B cell (primary cell): ENCODE measurements around the gene BCDIN3D. TPM values are rescaled to one million over a fixed set of nuclear protein-coding genes. Genes with fewer than 3 reads are reported as not detected.
A peak's percentile ranks its signal among the peaks of the same experiment; 100 is the strongest.

Source experiments
- ATAC-seq: fragments of 200-7000 bp; cut with Tn5 transposase; one replicate; pipeline ENCODE4 v1.10.0; 2021; ENCODE audit warnings: low read depth, mild to moderate bottlenecking, moderate number of reproducible peaks, moderate library complexity
- CTCF ChIA-PET: fragments of 350-600 bp; sonication (Branson Sonifier 250); formaldehyde crosslinking; loops from one replicate; lab custom pipeline; 2021; ENCODE audit warnings: antibody characterized with exemption, inconsistent platforms; lab: Charles Lee
- POLR2A ChIA-PET: fragments of 350-600 bp; sonication (Branson Sonifier 250); formaldehyde crosslinking; loops from one replicate; lab custom pipeline; 2021; ENCODE audit warnings: antibody characterized with exemption; lab: Charles Lee
- DNase-seq: peaks from one replicate; pipeline ENCODE4 v3.0.0; 2013
- H2AFZ ChIP-seq: 2 replicates; pipeline ENCODE4 v1.6.1; 2012; ENCODE audit warnings: mild to moderate bottlenecking, low read depth, low read length; ENCODE audit not compliant: insufficient read depth, poor library complexity, severe bottlenecking
- H3K27ac ChIP-seq, 2 donors: 1 replicate in 1 of 2; 2 replicates in 1 of 2; pipeline ENCODE4 v1.5.1; 2012 to 2013; ENCODE audit warnings: low read length in 2 of 2, mild to moderate bottlenecking in 2 of 2, moderate library complexity in 1 of 2
- H3K27me3 ChIP-seq, 4 experiments: fragments of 200-600 bp in 1 of 4; sonication (generic) in 1 of 4; replicated peaks in 1 of 4; 1 replicate in 2 of 4; 2 replicates in 2 of 4; pipeline versions ENCODE4 v1.6.1 to v1.7.0; 2013 to 2016; ENCODE audit warnings: low read length in 3 of 4, mild to moderate bottlenecking in 2 of 4, mixed read lengths in 1 of 4, moderate library complexity in 1 of 4; ENCODE audit not compliant: insufficient read depth in 4 of 4, control insufficient read depth in 3 of 4; ENCODE audit errors: control extremely low read depth in 1 of 4
- H3K36me3 ChIP-seq, 2 experiments: replicated peaks in 1 of 2; 1 replicate in 1 of 2; 2 replicates in 1 of 2; pipeline versions ENCODE4 v1.6.1 to v1.7.1; 2013; ENCODE audit warnings: low read length in 1 of 2; ENCODE audit not compliant: insufficient read depth in 2 of 2, control insufficient read depth in 1 of 2; ENCODE audit errors: control extremely low read depth in 1 of 2, extremely low read depth in 1 of 2
- H3K4me1 ChIP-seq, 2 donors: fragments of 200-600 bp in 1 of 2; sonication (generic) in 1 of 2; 1 replicate in 1 of 2; 2 replicates in 1 of 2; pipeline versions ENCODE4 v1.5.1 to v1.6.1; 2013 to 2017; ENCODE audit warnings: low read length in 2 of 2; ENCODE audit not compliant: control insufficient read depth in 2 of 2, insufficient read depth in 2 of 2
- H3K4me2 ChIP-seq: replicated peaks from 2 replicates; pipeline ENCODE3; 2012; ENCODE audit warnings: mild to moderate bottlenecking, low read depth, low read length; ENCODE audit not compliant: poor library complexity, severe bottlenecking
- H3K4me3 ChIP-seq, 5 experiments: fragments of 200-600 bp in 1 of 5; sonication (generic) in 1 of 5; 1 replicate in 3 of 5; 2 replicates in 2 of 5; pipeline versions ENCODE4 v1.5.1 to v1.7.0; 2011 to 2016; ENCODE audit warnings: low read length in 4 of 5, mild to moderate bottlenecking in 4 of 5, low read depth in 2 of 5, control low read depth in 1 of 5, moderate library complexity in 1 of 5; ENCODE audit not compliant: insufficient read depth in 1 of 5; ENCODE audit errors: control extremely low read depth in 1 of 5, extremely low read depth in 1 of 5
- H3K79me2 ChIP-seq: fragments of 200-600 bp; sonication (generic); one replicate; pipeline ENCODE4 v1.6.0; 2016; ENCODE audit warnings: low read length; ENCODE audit not compliant: control insufficient read depth, insufficient read depth
- H3K9ac ChIP-seq: fragments of 200-600 bp; sonication (generic); 2 replicates; pipeline ENCODE4 v1.6.1; 2017; ENCODE audit warnings: mild to moderate bottlenecking, low read length, moderate library complexity
- H3K9me3 ChIP-seq, 3 donors: one replicate each; pipeline versions ENCODE4 v1.6.1 to v1.7.1; 2013; ENCODE audit warnings: low read length in 2 of 3; ENCODE audit not compliant: control insufficient read depth in 2 of 3, insufficient read depth in 1 of 3; ENCODE audit errors: control extremely low read depth in 1 of 3
- H4K20me1 ChIP-seq: 2 replicates; pipeline ENCODE4 v1.6.0; 2012; ENCODE audit warnings: mild to moderate bottlenecking, low read length; ENCODE audit not compliant: insufficient read depth, control insufficient read depth, poor library complexity, severe bottlenecking
- H3K27ac Mint-ChIP-seq: one replicate; pipeline ENCODE4 v1.8.0; 2021; ENCODE audit warnings: mixed read lengths
- H3K27me3 Mint-ChIP-seq: one replicate; pipeline ENCODE4 v1.8.0; 2021; ENCODE audit warnings: mixed read lengths
- H3K4me1 Mint-ChIP-seq: one replicate; pipeline ENCODE4 v1.8.0; 2021; ENCODE audit warnings: mixed read lengths
- H3K4me3 Mint-ChIP-seq: one replicate; pipeline ENCODE4 v1.8.0; 2021; ENCODE audit warnings: mixed read lengths
- H3K9me3 Mint-ChIP-seq: one replicate; pipeline ENCODE4 v1.8.0; 2022; ENCODE audit warnings: mixed read lengths; ENCODE audit not compliant: insufficient read depth
- EZH2 ChIP-seq: IDR thresholded peaks from 2 replicates; pipeline ENCODE4 v1.6.1; 2012; ENCODE audit warnings: borderline replicate concordance, low read depth, mild to moderate bottlenecking, moderate library complexity, low read length; ENCODE audit not compliant: insufficient read depth, poor library complexity, severe bottlenecking
- WGBS: methylation state at CpG from one replicate; pipeline ENCODE4 v1.1.5; 2013; ENCODE audit warnings: missing lambda C conversion rate; ENCODE audit not compliant: insufficient coverage; 5-methylcytosine and 5-hydroxymethylcytosine counted together
- intact Hi-C: fragments of 100-400 bp; cut with micrococcal nuclease; formaldehyde crosslinking; loops from one replicate; pipeline ENCODE4 v1.10.0; 2022
- polyA plus RNA-seq: library from polyadenylated mRNA; depleted of rRNA; stranded (reverse); fragments of >200 nt; gene quantifications from 2 replicates; pipeline ENCODE4 v1.2.3, GENCODE V29; 2012
- total RNA-seq, 2 donors: library from RNA; stranded (reverse); fragments of 120-200 nt in 1 of 2; gene quantifications; 1 replicate in 1 of 2; 2 replicates in 1 of 2; pipeline versions ENCODE4 v1.2.3 to v1.2.4, GENCODE V29; 2013 to 2022
- TF ChIP-seq, protein P1 (sequence below): fragments of 200-600 bp; IDR thresholded peaks from one replicate; pipeline ENCODE4 v1.8.0; 2022; ENCODE audit warnings: antibody characterized with exemption, mild to moderate bottlenecking

Gene BCDIN3D
- total and polyA plus RNA-seq, 2 donors (not counting 1 experiment from before 2014, with no cell fraction given) = 2.0 to 17.4 TPM

GRCh38 chr12:49827401-49828099, 15.4 kb downstream of the BCDIN3D start:
- H4K20me1 ChIP-seq = peaks cover 7% of the 10 kb centered on the region
- peak overlapping the region; percentile 21 to 84 (median 73) for H3K4me3 ChIP-seq
- H3K4me3 Mint-ChIP-seq = peak overlapping the region; percentile 99
- no peaks in the 10 kb centered on the region for H3K27me3 ChIP-seq
- H3K36me3 ChIP-seq = no peaks in the 10 kb centered on the region
- peak overlapping the region; percentile 65 for H3K27ac Mint-ChIP-seq
- peak; percentile 56 for DNase-seq
- ChIA-PET POLR2A (interaction anchor here (0.6 to 2.8 kb wide), 9 partner anchors 9 to 1247 kb away, joined by 4 to 16 read pairs (median 6); partner anchors contain the start of genes BCDIN3D, FAIM2, PRPF40B and TMBIM6), CTCF (interaction anchor here (0.6 to 3.3 kb wide), 13 partner anchors 11 to 283 kb away, joined by 3 to 11 read pairs (median 4); partner anchors contain the start of genes BCDIN3D and TMBIM6)
- H3K9ac ChIP-seq = peak overlapping the region; percentile 78
- H3K27ac ChIP-seq = peak overlapping the region; percentile 9 to 43
- intact Hi-C loops = loop anchor here (1.0 to 5.0 kb wide), 7 partner anchors 12 to 573 kb away; partner anchors contain the start of genes BCDIN3D, LARP4, MCRS1 and PRPF40B
- peaks cover 26% of the 10 kb centered on the region in 2 donors for H3K4me1 ChIP-seq
- WGBS = 16% methylated on average over 21 of the region's 38 CpGs
- peak overlapping the region; percentile 89 for H3K4me2 ChIP-seq
- no peaks in the 10 kb centered on the region for H3K9me3 ChIP-seq
- no peaks in the 10 kb centered on the region for H3K27me3 Mint-ChIP-seq
- peak; percentile 5 for ATAC-seq
- peaks cover 39% of the 10 kb centered on the region for H3K4me1 Mint-ChIP-seq
- H3K79me2 ChIP-seq = peaks cover 33% of the 10 kb centered on the region
- peak overlapping the region; percentile 89 for H2AFZ ChIP-seq
- TF ChIP-seq, protein P1, sequence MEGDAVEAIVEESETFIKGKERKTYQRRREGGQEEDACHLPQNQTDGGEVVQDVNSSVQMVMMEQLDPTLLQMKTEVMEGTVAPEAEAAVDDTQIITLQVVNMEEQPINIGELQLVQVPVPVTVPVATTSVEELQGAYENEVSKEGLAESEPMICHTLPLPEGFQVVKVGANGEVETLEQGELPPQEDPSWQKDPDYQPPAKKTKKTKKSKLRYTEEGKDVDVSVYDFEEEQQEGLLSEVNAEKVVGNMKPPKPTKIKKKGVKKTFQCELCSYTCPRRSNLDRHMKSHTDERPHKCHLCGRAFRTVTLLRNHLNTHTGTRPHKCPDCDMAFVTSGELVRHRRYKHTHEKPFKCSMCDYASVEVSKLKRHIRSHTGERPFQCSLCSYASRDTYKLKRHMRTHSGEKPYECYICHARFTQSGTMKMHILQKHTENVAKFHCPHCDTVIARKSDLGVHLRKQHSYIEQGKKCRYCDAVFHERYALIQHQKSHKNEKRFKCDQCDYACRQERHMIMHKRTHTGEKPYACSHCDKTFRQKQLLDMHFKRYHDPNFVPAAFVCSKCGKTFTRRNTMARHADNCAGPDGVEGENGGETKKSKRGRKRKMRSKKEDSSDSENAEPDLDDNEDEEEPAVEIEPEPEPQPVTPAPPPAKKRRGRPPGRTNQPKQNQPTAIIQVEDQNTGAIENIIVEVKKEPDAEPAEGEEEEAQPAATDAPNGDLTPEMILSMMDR = no peak
- TF ChIP-seq EZH2 = no peak
- H3K9me3 Mint-ChIP-seq = no peaks in the 10 kb centered on the region

GRCh38 chr12:49827051-49827400, 15.9 kb downstream of the BCDIN3D start:
- H3K4me3 ChIP-seq = peak overlapping the region in 1 of 5 experiments; percentile 84
- ATAC-seq (no peak), DNase-seq (peak; percentile 18)
- H3K4me1 ChIP-seq = peaks cover 26% of the 10 kb centered on the region in 2 donors
- H2AFZ ChIP-seq = peak overlapping the region; percentile 89
- no peaks in the 10 kb centered on the region for H3K36me3 ChIP-seq
- Mint-ChIP-seq H3K4me3 (peak overlapping the region; percentile 99), H3K27me3 (no peaks in the 10 kb centered on the region), H3K27ac (peak overlapping the region; percentile 65), H3K9me3 (no peaks in the 10 kb centered on the region), H3K4me1 (peaks cover 39% of the 10 kb centered on the region)
- intact Hi-C loops = loop anchor here (5.0 kb wide), 2 partner anchors 185 to 260 kb away; partner anchors contain the start of gene MCRS1
- H3K27ac ChIP-seq = no peak overlapping the region
- H3K4me2 ChIP-seq = peak overlapping the region; percentile 89
- H3K79me2 ChIP-seq = peaks cover 35% of the 10 kb centered on the region
- ChIA-PET CTCF (interaction anchor here (0.9 to 3.3 kb wide), 6 partner anchors 12 to 86 kb away, joined by 3 to 11 read pairs (median 4); partner anchors contain the start of gene TMBIM6), POLR2A (interaction anchor here (1.6 kb wide), 1 partner anchor 15 kb away, joined by 5 read pairs; no protein-coding TSS in a partner anchor)
- no peaks in the 10 kb centered on the region for H3K9me3 ChIP-seq
- peaks cover 7% of the 10 kb centered on the region for H4K20me1 ChIP-seq
- 95% methylated on average over 3 of the region's 6 CpGs for WGBS
- H3K27me3 ChIP-seq = no peaks in the 10 kb centered on the region
- H3K9ac ChIP-seq = peak overlapping the region; percentile 78
- no peak for TF ChIP-seq EZH2
- TF ChIP-seq, protein P1 = no peak
